CD14-positive monocyte (primary cell): ENCODE data around the gene ASH1L. TPM values are rescaled to one million over a fixed set of nuclear protein-coding genes. Genes with fewer than 3 reads are reported as not detected.

Experiments
- DNase-seq, 3 donors: peaks; one replicate each; pipeline ENCODE4 v3.0.0-alpha.2; 2011 to 2022
- H2AFZ ChIP-seq: 2 replicates; pipeline ENCODE4 v1.6.0; 2012; ENCODE audit warnings: mild to moderate bottlenecking, low read depth, low read length, inconsistent platforms; ENCODE audit not compliant: insufficient read depth, poor library complexity, severe bottlenecking
- H3K27ac ChIP-seq, 2 donors: 1 replicate in 1 of 2; 2 replicates in 1 of 2; pipeline ENCODE4 v1.5.1; 2012 to 2013; ENCODE audit warnings: low read length in 2 of 2, control low read depth in 1 of 2, inconsistent platforms in 1 of 2, low read depth in 1 of 2, mild to moderate bottlenecking in 1 of 2
- H3K27me3 ChIP-seq, 2 donors: one replicate each; pipeline versions ENCODE4 v1.6.0 to v1.6.1; 2011 to 2013; ENCODE audit warnings: low read length in 2 of 2; ENCODE audit not compliant: control insufficient read depth in 2 of 2, insufficient read depth in 2 of 2
- H3K36me3 ChIP-seq, 2 donors: replicated peaks in 1 of 2; 1 replicate in 1 of 2; 2 replicates in 1 of 2; pipeline versions ENCODE4 v1.5.1 to v1.6.1; 2012 to 2013; ENCODE audit warnings: low read length in 2 of 2, control low read depth in 1 of 2, inconsistent platforms in 1 of 2, mild to moderate bottlenecking in 1 of 2; ENCODE audit not compliant: insufficient read depth in 2 of 2, control insufficient read depth in 1 of 2
- H3K4me1 ChIP-seq, 2 donors: 1 replicate in 1 of 2; 2 replicates in 1 of 2; pipeline versions ENCODE4 v1.5.1 to v1.6.1; 2012 to 2013; ENCODE audit warnings: low read length in 2 of 2, control low read depth in 1 of 2, inconsistent platforms in 1 of 2, mild to moderate bottlenecking in 1 of 2, moderate library complexity in 1 of 2; ENCODE audit not compliant: insufficient read depth in 2 of 2, control insufficient read depth in 1 of 2
- H3K4me2 ChIP-seq: replicated peaks from 2 replicates; pipeline ENCODE3; 2012; ENCODE audit warnings: low read length, moderate library complexity, mild to moderate bottlenecking; ENCODE audit not compliant: poor library complexity, severe bottlenecking; ENCODE audit errors: extremely low read depth
- H3K4me3 ChIP-seq, 3 experiments: fragments of 200-600 bp in 1 of 3; sonication (generic) in 1 of 3; replicated peaks in 1 of 3; 1 replicate in 2 of 3; 2 replicates in 1 of 3; pipeline ENCODE4 v1.5.1; 2011 to 2013; ENCODE audit warnings: low read length in 3 of 3, mild to moderate bottlenecking in 3 of 3, control low read depth in 2 of 3, low read depth in 2 of 3, inconsistent platforms in 1 of 3, moderate library complexity in 1 of 3
- H3K79me2 ChIP-seq: 2 replicates; pipeline ENCODE4 v1.6.0; 2012; ENCODE audit warnings: mild to moderate bottlenecking, control low read depth, inconsistent platforms, low read length, moderate library complexity; ENCODE audit not compliant: insufficient read depth
- H3K9ac ChIP-seq: 2 replicates; pipeline ENCODE4 v1.6.0; 2017; ENCODE audit warnings: low read length, mild to moderate bottlenecking; ENCODE audit not compliant: insufficient read depth, poor library complexity, severe bottlenecking
- H3K9me3 ChIP-seq, 2 donors: replicated peaks in 1 of 2; 1 replicate in 1 of 2; 2 replicates in 1 of 2; pipeline versions ENCODE4 v1.5.1 to v1.6.1; 2012 to 2013; ENCODE audit warnings: low read length in 2 of 2, control low read depth in 1 of 2; ENCODE audit not compliant: control insufficient read depth in 1 of 2, insufficient read depth in 1 of 2
- H4K20me1 ChIP-seq: 2 replicates; pipeline ENCODE4 v1.6.0; 2012; ENCODE audit warnings: mild to moderate bottlenecking, low read length, control low read depth, moderate library complexity; ENCODE audit not compliant: insufficient read depth
- H3K27ac Mint-ChIP-seq, 7 donors: one replicate each; pipeline ENCODE4 v1.8.0; 2020; ENCODE audit warnings: mild to moderate bottlenecking in 7 of 7, mixed read lengths in 7 of 7, moderate library complexity in 6 of 7, inconsistent platforms in 2 of 7
- H3K27me3 Mint-ChIP-seq, 3 donors: one replicate each; pipeline ENCODE4 v1.8.0; 2021 to 2022; ENCODE audit warnings: low read depth in 3 of 3, mild to moderate bottlenecking in 3 of 3, mixed read lengths in 3 of 3, moderate library complexity in 3 of 3, inconsistent platforms in 1 of 3
- H3K36me3 Mint-ChIP-seq, 2 donors: one replicate each; pipeline ENCODE4 v1.8.0; 2020; ENCODE audit warnings: mixed read lengths in 2 of 2, inconsistent platforms in 1 of 2, mild to moderate bottlenecking in 1 of 2
- H3K4me1 Mint-ChIP-seq: one replicate; pipeline ENCODE4 v1.8.0; 2020; ENCODE audit warnings: mild to moderate bottlenecking, mixed read lengths
- H3K4me3 Mint-ChIP-seq, 2 donors: one replicate each; pipeline ENCODE4 v1.8.0; 2020; ENCODE audit warnings: mild to moderate bottlenecking in 2 of 2, mixed read lengths in 2 of 2, moderate library complexity in 1 of 2
- H3K9me3 Mint-ChIP-seq, 7 donors: one replicate each; pipeline ENCODE4 v1.8.0; 2020 to 2022; ENCODE audit warnings: mixed read lengths in 7 of 7, mild to moderate bottlenecking in 6 of 7, moderate library complexity in 6 of 7, inconsistent platforms in 2 of 7
- WGBS: methylation state at CpG from one replicate; pipeline ENCODE4 v1.1.5; 2013; ENCODE audit warnings: missing lambda C conversion rate; ENCODE audit not compliant: insufficient coverage; 5-methylcytosine and 5-hydroxymethylcytosine counted together
- intact Hi-C, 2 donors: fragments of 100-400 bp; cut with micrococcal nuclease; formaldehyde crosslinking; loops; one replicate each; pipeline versions ENCODE4 v1.15.0 to v1.15.1; 2023
- polyA plus RNA-seq, 3 donors: library from polyadenylated mRNA; depleted of rRNA in 1 of 3; unstranded in 2 of 3; stranded (reverse) in 1 of 3; fragments of 300-500 nt in 2 of 3; fragments of >200 nt in 1 of 3; fragmentation: Illumina TruSeq in 2 of 3; gene quantifications; 1 replicate in 2 of 3; 2 replicates in 1 of 3; pipeline ENCODE4 v1.2.3, GENCODE V29; 2012 to 2021
- TF ChIP-seq, protein P1 (sequence below): fragments of 200-600 bp; IDR thresholded peaks from one replicate; pipeline ENCODE4 v1.8.0; 2022; ENCODE audit warnings: antibody characterized with exemption, mild to moderate bottlenecking

ASH1L gene
- polyA plus RNA-seq, 3 donors = 2.7 to 21.5 (median 5.6) TPM

DNA sequence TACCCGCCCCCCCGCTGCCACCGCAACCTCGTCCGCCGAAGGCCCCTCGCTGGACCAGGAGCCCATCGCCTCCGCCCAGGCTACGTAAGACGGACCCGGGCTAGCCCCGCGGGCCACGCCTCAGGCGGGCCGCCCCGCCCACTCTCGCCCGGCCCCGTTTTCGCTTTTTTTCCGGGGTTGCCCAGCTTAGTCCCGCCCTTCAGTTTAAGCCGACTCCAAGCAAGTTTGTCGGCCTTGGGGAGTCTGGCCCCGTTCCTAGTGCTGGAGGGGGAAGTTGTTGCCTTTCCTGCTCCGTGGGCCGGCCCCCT, 238.9 kb downstream of the ASH1L start:
- H3K4me1 ChIP-seq = peaks cover 31 to 56% of the 10 kb centered on the region in 2 donors
- H3K4me3 ChIP-seq = peak overlapping the region; percentile 62 to 84 (median 80)
- Mint-ChIP-seq H3K27me3 (peaks cover 2 to 7% (median 2%) of the 10 kb centered on the region in 3 donors), H3K9me3 (no peaks in the 10 kb centered on the region), H3K27ac (peak overlapping the region; percentile 74 to 96 (median 89)), H3K4me1 (peaks cover 51% of the 10 kb centered on the region), H3K4me3 (peak overlapping the region; percentile 83 to 90), H3K36me3 (peaks cover 10 to 23% of the 10 kb centered on the region in 2 donors)
- peak overlapping the region; percentile 71 to 91 for H3K27ac ChIP-seq
- peaks cover 23% of the 10 kb centered on the region for H4K20me1 ChIP-seq
- H3K9me3 ChIP-seq = no peaks in the 10 kb centered on the region
- H2AFZ ChIP-seq = peak overlapping the region; percentile 97
- peaks cover 16% of the 10 kb centered on the region for H3K79me2 ChIP-seq
- peaks cover 0 to 16% of the 10 kb centered on the region in 2 donors for H3K36me3 ChIP-seq
- intact Hi-C loops = loop anchor here (2.0 to 5.0 kb wide), 5 partner anchors 15 to 73 kb away; partner anchors contain the start of genes FDPS (in 2 of the 2) and HCN3 (in 1 of the 2)
- no peaks in the 10 kb centered on the region for H3K27me3 ChIP-seq
- H3K4me2 ChIP-seq = peak overlapping the region; percentile 78
- H3K9ac ChIP-seq = peak overlapping the region; percentile 65
- TF ChIP-seq, protein P1, sequence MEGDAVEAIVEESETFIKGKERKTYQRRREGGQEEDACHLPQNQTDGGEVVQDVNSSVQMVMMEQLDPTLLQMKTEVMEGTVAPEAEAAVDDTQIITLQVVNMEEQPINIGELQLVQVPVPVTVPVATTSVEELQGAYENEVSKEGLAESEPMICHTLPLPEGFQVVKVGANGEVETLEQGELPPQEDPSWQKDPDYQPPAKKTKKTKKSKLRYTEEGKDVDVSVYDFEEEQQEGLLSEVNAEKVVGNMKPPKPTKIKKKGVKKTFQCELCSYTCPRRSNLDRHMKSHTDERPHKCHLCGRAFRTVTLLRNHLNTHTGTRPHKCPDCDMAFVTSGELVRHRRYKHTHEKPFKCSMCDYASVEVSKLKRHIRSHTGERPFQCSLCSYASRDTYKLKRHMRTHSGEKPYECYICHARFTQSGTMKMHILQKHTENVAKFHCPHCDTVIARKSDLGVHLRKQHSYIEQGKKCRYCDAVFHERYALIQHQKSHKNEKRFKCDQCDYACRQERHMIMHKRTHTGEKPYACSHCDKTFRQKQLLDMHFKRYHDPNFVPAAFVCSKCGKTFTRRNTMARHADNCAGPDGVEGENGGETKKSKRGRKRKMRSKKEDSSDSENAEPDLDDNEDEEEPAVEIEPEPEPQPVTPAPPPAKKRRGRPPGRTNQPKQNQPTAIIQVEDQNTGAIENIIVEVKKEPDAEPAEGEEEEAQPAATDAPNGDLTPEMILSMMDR = no peak
- peak; percentile 74 to 84 (median 77) for DNase-seq
- WGBS = 0% methylated on average over 26 of the region's 29 CpGs

- peak overlapping the region; percentile 62 to 84 (median 80) for H3K4me3 ChIP-seq
- H3K4me1 ChIP-seq = peaks cover 31 to 56% of the 10 kb centered on the region in 2 donors
- H3K4me2 ChIP-seq = peak overlapping the region; percentile 78
- Mint-ChIP-seq H3K9me3 (no peaks in the 10 kb centered on the region), H3K27ac (peak overlapping the region in 5 of 7 donors; percentile 31 to 93 (median 89)), H3K4me3 (peak overlapping the region; percentile 83 to 90), H3K4me1 (peaks cover 51% of the 10 kb centered on the region), H3K36me3 (peaks cover 15 to 23% of the 10 kb centered on the region in 2 donors), H3K27me3 (peaks cover 2 to 7% (median 2%) of the 10 kb centered on the region in 3 donors)
- TF ChIP-seq, protein P1 = peak; percentile 99
- peak overlapping the region; percentile 71 to 91 for H3K27ac ChIP-seq
- WGBS = 0% methylated on average over 35 of the region's 58 CpGs
- H4K20me1 ChIP-seq = peaks cover 23% of the 10 kb centered on the region
- H3K27me3 ChIP-seq = no peaks in the 10 kb centered on the region
- intact Hi-C loops = loop anchor here (2.0 to 5.0 kb wide), 5 partner anchors 14 to 72 kb away; partner anchors contain the start of genes FDPS (in 2 of the 2) and HCN3 (in 1 of the 2)
- peak overlapping the region; percentile 65 for H3K9ac ChIP-seq
- peaks cover 16% of the 10 kb centered on the region for H3K79me2 ChIP-seq
- H2AFZ ChIP-seq = peak overlapping the region; percentile 97
- DNase-seq = peak; percentile 69 to 76 (median 73)
- H3K36me3 ChIP-seq = peaks cover 0 to 17% of the 10 kb centered on the region in 2 donors
- no peaks in the 10 kb centered on the region for H3K9me3 ChIP-seq
Measured at GRCh38 chr1:155322953-155323728, 239.5 kb downstream of the ASH1L start.
